IMR-90 (cell line): ENCODE results near the gene KCNIP3.

Experiments used
- BHLHE40 ChIP-seq: fragments of 150-350 bp; IDR thresholded peaks from 2 replicates; pipeline ENCODE4 v1.6.1; 2016; ENCODE audit warnings: mild to moderate bottlenecking, low read depth, low read length
- CEBPB ChIP-seq: IDR thresholded peaks from 2 replicates; pipeline ENCODE4 v1.6.1; 2012; ENCODE audit warnings: low read depth, low read length, improper control_type of control experiment
- CHD1 ChIP-seq: IDR thresholded peaks from 2 replicates; pipeline ENCODE4 v1.6.1; 2012; ENCODE audit warnings: low read depth, low read length, improper control_type of control experiment
- ELK1 ChIP-seq: fragments of 150-350 bp; IDR thresholded peaks from 2 replicates; pipeline ENCODE4 v1.6.1; 2016; ENCODE audit warnings: low read depth, mild to moderate bottlenecking, low read length, moderate library complexity, borderline replicate concordance
- FOS ChIP-seq: fragments of 150-350 bp; IDR thresholded peaks from 2 replicates; pipeline ENCODE4 v1.6.1; 2016; ENCODE audit warnings: low read depth, low read length
- MAFK ChIP-seq: IDR thresholded peaks from 2 replicates; pipeline ENCODE4 v1.6.1; 2012; ENCODE audit warnings: low read depth, low read length, improper control_type of control experiment
- MAZ ChIP-seq: IDR thresholded peaks from 2 replicates; pipeline ENCODE4 v1.6.1; 2012; ENCODE audit warnings: low read depth, mild to moderate bottlenecking, low read length, improper control_type of control experiment, moderate library complexity, borderline replicate concordance
- MXI1 ChIP-seq: IDR thresholded peaks from 2 replicates; pipeline ENCODE4 v1.6.1; 2012; ENCODE audit warnings: low read depth, mild to moderate bottlenecking, low read length, moderate library complexity, borderline replicate concordance
- POLR2A ChIP-seq: IDR thresholded peaks from 2 replicates; pipeline ENCODE4 v1.6.1; 2012; ENCODE audit warnings: mild to moderate bottlenecking, low read depth, low read length
- RAD21 ChIP-seq: IDR thresholded peaks from 2 replicates; pipeline ENCODE4 v1.6.1; 2012; ENCODE audit warnings: low read length, improper control_type of control experiment
- RFX5 ChIP-seq: IDR thresholded peaks from 2 replicates; pipeline ENCODE4 v1.8.0; 2012; ENCODE audit warnings: low read depth, mild to moderate bottlenecking, low read length, moderate library complexity
- SMC3 ChIP-seq: fragments of 150-350 bp; IDR thresholded peaks from 2 replicates; pipeline ENCODE4 v1.6.1; 2016; ENCODE audit warnings: low read depth, mild to moderate bottlenecking, antibody characterized with exemption, low read length, moderate library complexity
- TF ChIP-seq, protein P1 (sequence below): conservative IDR thresholded peaks from 2 replicates; pipeline ENCODE4 v1.5.1; 2012; ENCODE audit warnings: mild to moderate bottlenecking, low read depth, low read length, improper control_type of control experiment
- TF ChIP-seq, protein P2 (sequence below): fragments of 150-350 bp; IDR thresholded peaks from 2 replicates; pipeline ENCODE4 v1.6.1; 2017; ENCODE audit warnings: mild to moderate bottlenecking, antibody characterized with exemption, low read length, low read depth

GRCh38 chr2:95392730-95393455 lies 95.7 kb downstream of the KCNIP3 start:
- no peak for TF ChIP-seq POLR2A
- TF ChIP-seq SMC3 = no peak
- TF ChIP-seq, protein P1, sequence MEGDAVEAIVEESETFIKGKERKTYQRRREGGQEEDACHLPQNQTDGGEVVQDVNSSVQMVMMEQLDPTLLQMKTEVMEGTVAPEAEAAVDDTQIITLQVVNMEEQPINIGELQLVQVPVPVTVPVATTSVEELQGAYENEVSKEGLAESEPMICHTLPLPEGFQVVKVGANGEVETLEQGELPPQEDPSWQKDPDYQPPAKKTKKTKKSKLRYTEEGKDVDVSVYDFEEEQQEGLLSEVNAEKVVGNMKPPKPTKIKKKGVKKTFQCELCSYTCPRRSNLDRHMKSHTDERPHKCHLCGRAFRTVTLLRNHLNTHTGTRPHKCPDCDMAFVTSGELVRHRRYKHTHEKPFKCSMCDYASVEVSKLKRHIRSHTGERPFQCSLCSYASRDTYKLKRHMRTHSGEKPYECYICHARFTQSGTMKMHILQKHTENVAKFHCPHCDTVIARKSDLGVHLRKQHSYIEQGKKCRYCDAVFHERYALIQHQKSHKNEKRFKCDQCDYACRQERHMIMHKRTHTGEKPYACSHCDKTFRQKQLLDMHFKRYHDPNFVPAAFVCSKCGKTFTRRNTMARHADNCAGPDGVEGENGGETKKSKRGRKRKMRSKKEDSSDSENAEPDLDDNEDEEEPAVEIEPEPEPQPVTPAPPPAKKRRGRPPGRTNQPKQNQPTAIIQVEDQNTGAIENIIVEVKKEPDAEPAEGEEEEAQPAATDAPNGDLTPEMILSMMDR = no peak
- no peak for TF ChIP-seq BHLHE40
- no peak for TF ChIP-seq MAZ
- TF ChIP-seq RFX5 = no peak
- TF ChIP-seq ELK1 = no peak
- TF ChIP-seq FOS = no peak
- TF ChIP-seq CHD1 = no peak
- no peak for TF ChIP-seq MXI1
- TF ChIP-seq, protein P2, sequence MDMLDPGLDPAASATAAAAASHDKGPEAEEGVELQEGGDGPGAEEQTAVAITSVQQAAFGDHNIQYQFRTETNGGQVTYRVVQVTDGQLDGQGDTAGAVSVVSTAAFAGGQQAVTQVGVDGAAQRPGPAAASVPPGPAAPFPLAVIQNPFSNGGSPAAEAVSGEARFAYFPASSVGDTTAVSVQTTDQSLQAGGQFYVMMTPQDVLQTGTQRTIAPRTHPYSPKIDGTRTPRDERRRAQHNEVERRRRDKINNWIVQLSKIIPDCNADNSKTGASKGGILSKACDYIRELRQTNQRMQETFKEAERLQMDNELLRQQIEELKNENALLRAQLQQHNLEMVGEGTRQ = no peak
- TF ChIP-seq RAD21 = no peak
- no peak for TF ChIP-seq MAFK
- no peak for TF ChIP-seq CEBPB
